ENCODE results near the gene C1QTNF6.

Gene C1QTNF6

DNA sequence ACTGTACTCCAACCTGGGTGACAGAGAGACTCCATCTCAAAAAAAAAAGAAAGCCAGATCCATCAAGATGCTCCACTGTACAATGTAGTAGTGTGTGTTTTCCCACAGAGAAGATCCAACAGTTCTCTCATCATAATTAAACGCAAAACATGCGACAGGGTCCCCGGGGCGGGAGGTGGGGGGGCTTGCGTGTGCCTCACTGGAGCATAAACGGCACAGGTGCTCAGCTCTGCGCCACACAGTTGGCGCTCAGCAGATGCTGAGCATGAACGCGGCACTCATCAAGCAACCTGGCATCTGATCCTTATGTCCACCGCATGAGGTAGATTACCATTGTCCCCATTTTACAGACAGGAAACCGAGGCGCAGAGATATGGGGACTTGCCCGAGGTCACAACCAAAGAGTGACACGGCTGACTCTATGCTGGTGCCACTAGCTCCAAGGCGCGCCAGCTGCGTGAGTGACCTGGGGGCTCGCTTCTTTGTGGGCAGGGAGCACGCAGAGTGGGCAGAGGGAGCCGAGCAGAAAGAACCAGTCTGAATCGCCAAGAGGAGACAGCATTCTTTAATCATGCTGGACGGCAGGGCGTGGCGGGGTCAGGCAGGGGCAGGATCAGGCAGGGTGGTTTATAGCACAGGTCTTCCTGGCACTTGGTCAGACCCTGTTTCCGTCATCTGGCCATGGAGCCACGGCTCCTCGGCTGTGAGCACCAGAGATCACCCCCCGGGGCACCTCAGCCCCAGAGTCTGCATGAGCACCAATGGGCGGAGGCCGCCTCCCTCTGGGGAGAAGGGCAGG is 8.2 kb downstream of the C1QTNF6 start:
- DNase-seq (ENCODE audit: low read depth): no peak
- TF ChIP-seq, protein P1, sequence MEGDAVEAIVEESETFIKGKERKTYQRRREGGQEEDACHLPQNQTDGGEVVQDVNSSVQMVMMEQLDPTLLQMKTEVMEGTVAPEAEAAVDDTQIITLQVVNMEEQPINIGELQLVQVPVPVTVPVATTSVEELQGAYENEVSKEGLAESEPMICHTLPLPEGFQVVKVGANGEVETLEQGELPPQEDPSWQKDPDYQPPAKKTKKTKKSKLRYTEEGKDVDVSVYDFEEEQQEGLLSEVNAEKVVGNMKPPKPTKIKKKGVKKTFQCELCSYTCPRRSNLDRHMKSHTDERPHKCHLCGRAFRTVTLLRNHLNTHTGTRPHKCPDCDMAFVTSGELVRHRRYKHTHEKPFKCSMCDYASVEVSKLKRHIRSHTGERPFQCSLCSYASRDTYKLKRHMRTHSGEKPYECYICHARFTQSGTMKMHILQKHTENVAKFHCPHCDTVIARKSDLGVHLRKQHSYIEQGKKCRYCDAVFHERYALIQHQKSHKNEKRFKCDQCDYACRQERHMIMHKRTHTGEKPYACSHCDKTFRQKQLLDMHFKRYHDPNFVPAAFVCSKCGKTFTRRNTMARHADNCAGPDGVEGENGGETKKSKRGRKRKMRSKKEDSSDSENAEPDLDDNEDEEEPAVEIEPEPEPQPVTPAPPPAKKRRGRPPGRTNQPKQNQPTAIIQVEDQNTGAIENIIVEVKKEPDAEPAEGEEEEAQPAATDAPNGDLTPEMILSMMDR (conservative IDR thresholded peaks at IDR 0.05; ENCODE audit: control insufficient read depth, insufficient read depth, low read depth, low read length): no peak
- H3K4me3 ChIP-seq (ENCODE audit: control insufficient read depth, low read depth, low read length): no peak overlapping the region

DNA sequence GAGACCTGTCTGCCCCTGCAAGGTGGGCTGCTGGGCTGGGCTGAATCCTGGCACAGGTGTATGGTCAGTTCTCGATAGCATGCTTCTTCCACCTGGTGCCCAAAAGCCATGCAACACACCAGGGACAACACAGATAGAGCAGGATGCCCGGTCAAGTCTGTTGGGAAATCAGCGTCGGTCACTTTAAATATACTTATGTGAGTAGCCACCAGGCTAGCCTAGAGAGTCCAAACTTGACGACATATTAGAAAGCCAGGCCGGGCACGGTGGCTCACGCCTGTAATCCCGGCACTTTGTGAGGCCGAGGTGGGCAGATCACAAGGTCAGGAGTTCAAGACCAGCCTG is 8.9 kb downstream of the C1QTNF6 start:
- no peak for DNase-seq (ENCODE audit: low read depth)
- H3K4me3 ChIP-seq (ENCODE audit: control insufficient read depth, low read depth, low read length): no peak overlapping the region
- TF ChIP-seq, protein P1 (conservative IDR thresholded peaks at IDR 0.05; ENCODE audit: control insufficient read depth, insufficient read depth, low read depth, low read length): no peak

DNA sequence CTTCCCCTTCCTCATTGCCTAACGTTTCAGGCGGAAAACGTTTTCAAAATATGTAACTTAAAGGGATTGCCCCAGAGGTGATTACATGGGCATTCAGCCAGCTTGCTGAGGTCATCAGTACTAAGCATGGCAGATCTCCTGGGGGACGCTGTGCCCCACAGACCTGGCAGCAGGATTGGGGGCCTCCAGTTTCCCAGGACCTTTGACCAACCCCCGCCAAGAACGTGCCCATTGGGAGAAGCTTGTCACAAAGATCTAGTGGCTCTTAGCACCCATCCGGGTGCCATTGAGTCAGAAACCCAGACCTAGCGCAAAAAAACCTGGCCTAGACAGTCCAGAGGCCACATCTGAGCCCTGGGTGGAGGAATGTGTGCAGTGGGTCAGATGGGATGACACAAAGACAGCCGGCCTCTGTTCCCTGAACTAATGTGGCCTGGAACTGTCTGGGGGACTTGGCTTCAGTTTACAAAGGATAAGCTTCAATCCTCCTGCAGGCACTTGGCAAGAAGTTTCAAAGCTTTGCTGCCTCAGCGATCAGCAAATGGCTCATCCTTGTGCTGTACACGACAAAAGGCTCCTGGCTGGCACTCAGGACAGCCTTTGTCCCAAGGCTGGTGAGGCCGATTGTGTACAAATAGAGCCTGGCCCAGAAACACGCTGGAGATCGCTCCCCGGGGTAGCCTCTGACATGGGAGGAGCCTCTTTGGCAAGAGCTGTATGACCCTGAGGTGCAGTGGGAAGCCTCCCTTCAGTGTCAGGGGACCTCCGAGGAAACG is 9.5 kb downstream of the C1QTNF6 start:
- peak; percentile 20 for DNase-seq (ENCODE audit: low read depth)
- TF ChIP-seq, protein P1 (conservative IDR thresholded peaks at IDR 0.05; ENCODE audit: control insufficient read depth, insufficient read depth, low read depth, low read length): no peak
- H3K4me3 ChIP-seq (ENCODE audit: control insufficient read depth, low read depth, low read length): no peak overlapping the region

DNA sequence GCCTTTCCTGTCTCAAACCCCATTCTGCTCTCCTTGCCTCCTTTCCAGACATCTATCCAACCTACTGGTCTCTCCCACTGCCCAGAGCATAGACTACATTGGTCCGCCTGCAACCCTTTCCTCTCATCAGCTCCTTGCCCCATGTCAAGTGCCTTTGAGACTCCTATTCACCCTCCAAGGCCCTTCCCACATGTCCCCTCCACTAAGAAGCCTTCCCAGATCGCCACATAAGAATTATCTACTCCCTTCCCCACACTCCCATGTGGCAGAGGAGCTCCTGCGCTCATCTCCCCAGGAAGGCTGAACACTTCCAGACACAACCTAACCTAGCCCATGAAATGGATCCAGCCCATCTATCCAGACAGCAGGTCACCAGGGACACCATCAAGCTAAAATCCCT is 10.3 kb downstream of the C1QTNF6 start:
- no peak for DNase-seq (ENCODE audit: low read depth)
- H3K4me3 ChIP-seq (ENCODE audit: control insufficient read depth, low read depth, low read length): no peak overlapping the region
- TF ChIP-seq, protein P1 (conservative IDR thresholded peaks at IDR 0.05; ENCODE audit: control insufficient read depth, insufficient read depth, low read depth, low read length): no peak

DNA sequence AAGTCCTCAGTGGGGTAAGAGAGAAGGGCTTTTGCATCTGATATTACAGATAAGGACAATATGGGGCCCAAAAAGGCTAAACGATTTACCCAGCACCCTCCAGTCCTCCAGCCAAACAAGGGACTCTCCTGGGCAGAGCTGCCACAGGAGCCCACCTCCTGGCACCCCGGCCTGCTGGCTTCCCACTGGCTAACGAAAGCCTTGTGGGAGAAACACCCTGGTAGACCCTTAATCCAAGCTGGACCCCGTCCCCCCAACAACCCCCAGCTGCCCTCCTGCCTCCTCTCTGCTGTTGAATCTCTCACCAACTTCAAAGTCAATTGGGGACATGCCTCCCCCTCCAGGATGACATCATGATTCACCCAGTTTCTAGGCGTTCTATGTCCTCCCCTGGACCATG is 10.8 kb downstream of the C1QTNF6 start:
- DNase-seq (ENCODE audit: low read depth): no peak
- no peak overlapping the region for H3K4me3 ChIP-seq (ENCODE audit: control insufficient read depth, low read depth, low read length)
- TF ChIP-seq, protein P1 (conservative IDR thresholded peaks at IDR 0.05; ENCODE audit: control insufficient read depth, insufficient read depth, low read depth, low read length): no peak

DNA sequence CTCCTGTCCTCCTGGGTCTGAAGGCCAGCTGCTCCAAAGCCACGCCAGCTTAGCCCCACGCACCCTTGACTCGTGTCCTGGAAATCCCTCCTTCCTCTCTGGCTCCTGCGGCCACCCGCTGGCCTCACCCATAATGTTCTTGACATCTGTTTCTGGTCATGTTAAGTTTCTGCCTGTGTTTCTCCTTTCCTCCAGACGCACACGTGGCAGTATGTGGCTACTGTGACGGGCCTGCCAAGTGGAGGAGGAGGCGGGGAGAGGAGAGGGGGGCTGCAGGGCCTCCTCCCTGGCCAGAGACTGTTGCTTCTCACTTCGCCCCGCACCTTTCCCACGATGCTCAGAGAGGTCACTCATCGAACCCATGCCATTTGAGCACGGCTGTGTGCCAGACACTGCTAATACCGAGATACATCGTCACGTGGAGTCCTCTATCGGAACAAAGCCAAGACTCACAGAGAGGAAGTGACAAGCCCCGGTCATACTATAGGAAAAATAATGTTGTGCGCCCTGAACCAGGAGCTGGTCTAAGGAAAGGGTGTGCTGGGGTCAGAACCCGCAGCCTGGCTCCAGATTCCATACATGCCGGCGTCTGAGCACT is 11.5 kb downstream of the C1QTNF6 start:
- TF ChIP-seq, protein P1 (conservative IDR thresholded peaks at IDR 0.05; ENCODE audit: control insufficient read depth, insufficient read depth, low read depth, low read length): no peak
- H3K4me3 ChIP-seq (ENCODE audit: control insufficient read depth, low read depth, low read length): no peak overlapping the region
- peak; percentile 90 for DNase-seq (ENCODE audit: low read depth)
